Smooth muscle cell (in vitro differentiated cells): Measurements from ENCODE around the gene AK6. TPM values are rescaled to one million over a fixed set of nuclear protein-coding genes. Genes with fewer than 3 reads are reported as not detected.

Experiments used
- DNase-seq: peaks from one replicate; lab custom pipeline; 2025; ENCODE audit not compliant: unreplicated experiment; lab: John Stamatoyannopoulos, UW
- H2AFZ ChIP-seq: fragments of 200-600 bp; sonication (generic); 2 replicates; pipeline ENCODE4 v1.6.0; 2016; ENCODE audit warnings: antibody characterized with exemption, low read depth, mild to moderate bottlenecking
- H3F3A ChIP-seq: fragments of 200-600 bp; sonication (generic); 2 replicates; pipeline ENCODE4 v1.6.0; 2017; ENCODE audit warnings: antibody characterized with exemption, low read depth
- H3K27ac ChIP-seq: fragments of 200-600 bp; sonication (generic); 2 replicates; pipeline ENCODE4 v1.5.1; 2016; ENCODE audit warnings: low read depth, mild to moderate bottlenecking
- H3K27me3 ChIP-seq: fragments of 200-600 bp; sonication (generic); 2 replicates; pipeline ENCODE4 v1.6.1; 2016; ENCODE audit warnings: low read depth, mild to moderate bottlenecking
- H3K36me3 ChIP-seq: fragments of 200-600 bp; sonication (generic); 2 replicates; pipeline ENCODE4 v1.5.1; 2016; ENCODE audit warnings: low read depth
- H3K4me1 ChIP-seq: fragments of 200-600 bp; sonication (generic); 2 replicates; pipeline ENCODE4 v1.5.1; 2016; ENCODE audit warnings: low read depth
- H3K4me2 ChIP-seq: fragments of 200-600 bp; sonication (generic); 2 replicates; pipeline ENCODE4 v1.6.0; 2016; ENCODE audit warnings: mild to moderate bottlenecking
- H3K4me3 ChIP-seq: fragments of 200-600 bp; sonication (generic); 2 replicates; pipeline ENCODE4 v1.5.1; 2016; ENCODE audit warnings: mild to moderate bottlenecking
- H3K79me2 ChIP-seq: fragments of 200-600 bp; sonication (generic); 2 replicates; pipeline ENCODE4 v1.6.0; 2016; ENCODE audit warnings: low read depth, mild to moderate bottlenecking
- H3K9ac ChIP-seq: fragments of 200-600 bp; sonication (generic); 2 replicates; pipeline ENCODE4 v1.6.0; 2016; ENCODE audit warnings: low read depth
- H3K9me3 ChIP-seq: fragments of 200-600 bp; sonication (generic); replicated peaks from 2 replicates; pipeline ENCODE4 v1.5.1; 2016; ENCODE audit warnings: low read depth
- H4K20me1 ChIP-seq: fragments of 200-600 bp; sonication (generic); 2 replicates; pipeline ENCODE4 v1.6.0; 2016; ENCODE audit warnings: low read depth
- WGBS: methylation state at CpG from one replicate; pipeline ENCODE4 v1.1.7; 2016; ENCODE audit warnings: low lambda C conversion rate; 5-methylcytosine and 5-hydroxymethylcytosine counted together
- polyA plus RNA-seq: library from polyadenylated mRNA; unstranded; fragments of >200 nt; fragmentation: Nextera tagmentation; extraction: Ambion mirVana; gene quantifications from 2 replicates; pipeline ENCODE4 v1.2.1, GENCODE V29; 2016
- total RNA-seq: library from RNA; depleted of rRNA; stranded (reverse); fragments of >200 nt; gene quantifications from 2 replicates; pipeline ENCODE4 v1.2.3, GENCODE V29; 2014
- TF ChIP-seq, protein P1 (sequence below): fragments of 200-600 bp; sonication (generic); IDR thresholded peaks from 2 replicates; pipeline ENCODE4 v1.5.1; 2017; ENCODE audit warnings: borderline replicate concordance, mild to moderate bottlenecking, antibody characterized with exemption; ENCODE audit not compliant: insufficient read depth, poor library complexity, severe bottlenecking

Gene AK6
- 48.7 and 66.0 TPM in 2 replicates for total RNA-seq
- 95.1 and 98.7 TPM in 2 replicates for polyA plus RNA-seq

DNA sequence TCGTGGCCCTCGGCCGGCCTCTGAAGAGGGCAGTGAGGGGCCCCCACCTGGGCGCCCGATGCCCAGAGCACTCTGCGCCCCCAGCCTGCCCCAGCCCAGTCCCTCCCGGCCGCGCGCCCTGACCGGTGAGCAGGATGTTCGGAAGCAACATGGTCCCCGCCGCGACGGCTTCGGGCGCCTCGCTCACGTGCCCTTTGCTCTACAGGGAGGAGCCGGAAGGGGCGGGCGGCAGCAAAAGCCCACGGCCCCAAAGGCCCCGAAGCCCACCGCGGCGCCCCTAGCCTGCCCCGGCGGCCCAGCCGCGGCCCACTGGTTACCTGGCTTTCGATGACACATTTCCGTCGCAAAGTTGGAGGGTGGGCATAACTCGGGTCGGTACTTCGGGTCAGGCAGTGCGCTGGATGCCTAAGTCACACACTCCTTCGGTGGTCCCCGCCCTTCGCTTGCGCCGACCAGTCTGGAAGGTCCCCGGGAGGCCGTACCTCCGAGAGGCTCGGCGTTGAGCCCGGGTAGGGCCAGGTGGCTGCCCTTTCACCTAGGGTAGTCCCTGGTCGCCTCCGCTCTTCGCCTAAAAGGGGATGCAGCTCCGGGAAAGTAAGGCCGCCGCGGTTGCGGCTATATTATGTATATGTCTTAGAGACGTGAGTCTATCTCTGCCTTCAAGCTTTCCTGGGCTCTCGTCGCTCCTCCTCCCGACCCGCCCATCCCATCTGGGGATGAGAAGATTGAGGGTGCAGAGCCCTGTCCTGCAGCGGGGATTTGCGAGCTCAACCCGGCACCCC lies at the start of gene AK6, which contains the start of the genes RAD17 and TAF9:
TSS of gene AK6 (minus strand) at position 181 of the 782 bp plus-strand sequence. CDS start at position 151, 30 bp downstream.
TSS of gene RAD17 (plus strand) at position 479 of the 782 bp plus-strand sequence. CDS start 2,391 bp downstream, outside the sequence.
TSS of gene TAF9 (minus strand) at position 181 of the 782 bp plus-strand sequence. CDS start 3,783 bp downstream, outside the sequence.
- no peaks in the 10 kb centered on the region for H3K9me3 ChIP-seq
- H3K4me1 ChIP-seq: peaks cover 22% of the 10 kb centered on the region
- H3K36me3 ChIP-seq: no peaks in the 10 kb centered on the region
- H3K79me2 ChIP-seq: peaks cover 73% of the 10 kb centered on the region
- H3K4me2 ChIP-seq: peak within 1 kb of the TSS; percentile 92
- peak within 1 kb of the TSS; percentile 70 for H3K4me3 ChIP-seq
- peak; percentile 96 for DNase-seq
- H3K27me3 ChIP-seq: no peaks in the 10 kb centered on the region
- peak within 1 kb of the TSS; percentile 96 for H2AFZ ChIP-seq
- peak within 1 kb of the TSS; percentile 99 for H3K27ac ChIP-seq
- under 1% methylated on average over 64 of the region's 66 CpGs for WGBS
- peaks cover 31% of the 10 kb centered on the region for H4K20me1 ChIP-seq
- TF ChIP-seq, protein P1, sequence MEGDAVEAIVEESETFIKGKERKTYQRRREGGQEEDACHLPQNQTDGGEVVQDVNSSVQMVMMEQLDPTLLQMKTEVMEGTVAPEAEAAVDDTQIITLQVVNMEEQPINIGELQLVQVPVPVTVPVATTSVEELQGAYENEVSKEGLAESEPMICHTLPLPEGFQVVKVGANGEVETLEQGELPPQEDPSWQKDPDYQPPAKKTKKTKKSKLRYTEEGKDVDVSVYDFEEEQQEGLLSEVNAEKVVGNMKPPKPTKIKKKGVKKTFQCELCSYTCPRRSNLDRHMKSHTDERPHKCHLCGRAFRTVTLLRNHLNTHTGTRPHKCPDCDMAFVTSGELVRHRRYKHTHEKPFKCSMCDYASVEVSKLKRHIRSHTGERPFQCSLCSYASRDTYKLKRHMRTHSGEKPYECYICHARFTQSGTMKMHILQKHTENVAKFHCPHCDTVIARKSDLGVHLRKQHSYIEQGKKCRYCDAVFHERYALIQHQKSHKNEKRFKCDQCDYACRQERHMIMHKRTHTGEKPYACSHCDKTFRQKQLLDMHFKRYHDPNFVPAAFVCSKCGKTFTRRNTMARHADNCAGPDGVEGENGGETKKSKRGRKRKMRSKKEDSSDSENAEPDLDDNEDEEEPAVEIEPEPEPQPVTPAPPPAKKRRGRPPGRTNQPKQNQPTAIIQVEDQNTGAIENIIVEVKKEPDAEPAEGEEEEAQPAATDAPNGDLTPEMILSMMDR: no peak
- peak within 1 kb of the TSS; percentile 99 for H3K9ac ChIP-seq
- no peaks in the 10 kb centered on the region for H3F3A ChIP-seq

DNA sequence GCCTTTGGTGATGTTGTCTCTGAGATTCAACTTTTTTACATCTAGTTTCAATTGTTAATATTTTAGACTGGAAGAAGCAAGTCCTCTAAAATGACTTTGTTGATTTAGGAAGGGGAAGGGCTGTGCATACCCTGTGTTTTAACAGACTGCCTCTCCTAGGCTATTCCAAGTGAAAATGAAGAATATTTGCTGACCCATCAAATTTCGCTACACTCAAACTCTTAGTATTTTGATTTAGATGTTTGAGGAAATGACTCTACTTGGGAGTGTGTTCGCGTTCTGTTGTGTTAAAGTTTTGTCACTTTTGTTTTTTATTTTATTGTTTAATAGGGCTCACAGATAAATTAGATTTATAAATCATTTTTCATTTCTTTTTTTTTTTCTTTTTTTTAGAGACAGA lies 49.2 kb upstream of the AK6 start:
- TF ChIP-seq, protein P1: no peak
- no peak overlapping the region for H3K27ac ChIP-seq
- H3K4me3 ChIP-seq: no peak overlapping the region
- H3K4me1 ChIP-seq: peaks cover 8% of the 10 kb centered on the region
- no peaks in the 10 kb centered on the region for H4K20me1 ChIP-seq
- H3F3A ChIP-seq: peaks cover 5% of the 10 kb centered on the region
- H2AFZ ChIP-seq: no peak overlapping the region
- WGBS: 96% methylated on average over 3 of the region's 3 CpGs
- no peaks in the 10 kb centered on the region for H3K79me2 ChIP-seq
- no peaks in the 10 kb centered on the region for H3K9me3 ChIP-seq
- H3K27me3 ChIP-seq: peaks cover 23% of the 10 kb centered on the region
- H3K36me3 ChIP-seq: no peaks in the 10 kb centered on the region
- H3K4me2 ChIP-seq: no peak overlapping the region
- no peak overlapping the region for H3K9ac ChIP-seq
- no peak for DNase-seq

DNA sequence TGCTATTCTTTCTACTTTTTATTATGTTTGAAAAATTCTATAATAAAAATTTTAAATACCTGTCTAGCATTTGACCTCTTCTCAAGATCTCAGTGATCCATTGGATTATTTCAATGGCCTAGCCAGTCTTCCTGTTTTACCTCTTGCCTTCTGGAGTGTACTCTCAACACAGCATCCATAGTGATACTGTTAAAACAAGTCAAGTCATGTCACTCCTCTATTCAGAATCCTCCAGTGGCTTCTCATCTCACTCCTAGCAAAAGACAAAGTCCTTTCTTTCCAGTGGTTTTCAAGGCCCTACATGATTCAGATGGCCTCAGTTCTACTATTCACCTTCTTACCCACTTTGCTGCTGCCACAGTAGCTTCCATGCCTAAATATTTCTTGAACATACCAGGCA lies 47.4 kb upstream of the AK6 start:
- TF ChIP-seq, protein P1: no peak
- Histone ChIP-seq H3F3A (peaks cover 5% of the 10 kb centered on the region), H3K9ac (no peak overlapping the region), H3K27ac (no peak overlapping the region), H3K36me3 (no peaks in the 10 kb centered on the region), H3K4me3 (peak overlapping the region; percentile 63), H3K79me2 (no peaks in the 10 kb centered on the region), H3K27me3 (peaks cover 23% of the 10 kb centered on the region), H3K4me2 (no peak overlapping the region), H2AFZ (no peak overlapping the region), H4K20me1 (no peaks in the 10 kb centered on the region), H3K9me3 (no peaks in the 10 kb centered on the region), H3K4me1 (peaks cover 8% of the 10 kb centered on the region)
- DNase-seq: no peak

DNA sequence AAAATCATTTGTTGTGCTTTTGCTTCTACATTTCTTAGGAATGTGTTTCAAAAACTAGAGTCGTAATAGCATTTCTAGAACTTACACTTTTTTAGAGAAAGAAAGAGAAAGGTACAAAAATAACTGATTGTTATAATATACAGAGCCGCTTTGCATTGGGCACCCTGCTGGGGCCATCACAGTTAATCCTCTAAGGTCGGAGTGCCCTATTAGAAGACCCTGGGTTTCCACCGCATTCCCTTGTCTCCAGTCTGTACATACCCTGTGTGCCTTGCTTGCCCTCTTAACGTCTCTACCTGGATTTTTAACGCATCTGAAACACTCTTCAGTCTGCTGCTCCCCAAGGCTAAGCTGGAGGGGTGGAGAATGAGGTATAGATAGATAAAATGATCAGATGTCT lies 46.9 kb upstream of the AK6 start:
- H3K9me3 ChIP-seq: no peaks in the 10 kb centered on the region
- H2AFZ ChIP-seq: peak overlapping the region; percentile 68
- H3K79me2 ChIP-seq: no peaks in the 10 kb centered on the region
- no peaks in the 10 kb centered on the region for H3K36me3 ChIP-seq
- peaks cover 8% of the 10 kb centered on the region for H3K4me1 ChIP-seq
- peak overlapping the region; percentile 63 for H3K4me3 ChIP-seq
- TF ChIP-seq, protein P1: no peak
- H3K27me3 ChIP-seq: peaks cover 23% of the 10 kb centered on the region
- H3K4me2 ChIP-seq: peak overlapping the region; percentile 92
- H4K20me1 ChIP-seq: no peaks in the 10 kb centered on the region
- peaks cover 5% of the 10 kb centered on the region for H3F3A ChIP-seq
- H3K27ac ChIP-seq: no peak overlapping the region
- no peak for DNase-seq
- WGBS: 35% methylated on average over 6 of the region's 6 CpGs
- peak overlapping the region; percentile 56 for H3K9ac ChIP-seq
